Lung (tissue), 12 donors: ENCODE data around the gene ALDH7A1. TPM values are rescaled to one million over a fixed set of nuclear protein-coding genes. Genes with fewer than 3 reads are reported as not detected.

Source experiments
- ATAC-seq: fragments of 200-7000 bp; cut with Tn5 transposase; one replicate; pipeline ENCODE4 v1.9.1; 2020; ENCODE audit warnings: moderate number of reproducible peaks; ENCODE audit not compliant: insufficient read depth, low FRiP score
- DNase-seq, 3 donors: peaks; one replicate each; pipeline ENCODE4 v3.0.0-alpha.2; 2013 to 2017
- H3K27ac ChIP-seq, 2 donors: one replicate each; pipeline ENCODE4 v1.5.1; 2013; ENCODE audit warnings: mild to moderate bottlenecking in 2 of 2, moderate library complexity in 2 of 2, control low read depth in 1 of 2, inconsistent platforms in 1 of 2, low read depth in 1 of 2, low read length in 1 of 2
- H3K27me3 ChIP-seq, 3 donors: one replicate each; pipeline ENCODE4 v1.5.1; 2013; ENCODE audit warnings: low read length in 2 of 3; ENCODE audit not compliant: control insufficient read depth in 3 of 3, insufficient read depth in 3 of 3
- H3K36me3 ChIP-seq, 4 donors: one replicate each; pipeline ENCODE4 v1.5.1; 2013; ENCODE audit warnings: low read length in 4 of 4, mild to moderate bottlenecking in 1 of 4, moderate library complexity in 1 of 4; ENCODE audit not compliant: control insufficient read depth in 4 of 4, insufficient read depth in 4 of 4
- H3K4me1 ChIP-seq, 5 donors: one replicate each; pipeline ENCODE4 v1.5.1; 2013; ENCODE audit warnings: low read length in 5 of 5, mild to moderate bottlenecking in 2 of 5, moderate library complexity in 1 of 5; ENCODE audit not compliant: control insufficient read depth in 5 of 5, insufficient read depth in 5 of 5
- H3K4me3 ChIP-seq: one replicate; pipeline ENCODE4 v1.5.1; 2013; ENCODE audit warnings: mild to moderate bottlenecking, control low read depth, moderate library complexity
- H3K9ac ChIP-seq, 2 donors: one replicate each; pipeline ENCODE4 v1.5.1; 2013; ENCODE audit warnings: low read length in 2 of 2, control low read depth in 1 of 2; ENCODE audit not compliant: insufficient read depth in 1 of 2
- H3K9me3 ChIP-seq, 4 donors: one replicate each; pipeline ENCODE4 v1.5.1; 2013; ENCODE audit warnings: low read length in 3 of 4, mild to moderate bottlenecking in 1 of 4, moderate library complexity in 1 of 4; ENCODE audit not compliant: control insufficient read depth in 4 of 4, insufficient read depth in 3 of 4
- WGBS, 2 donors: extraction: QIAGEN DNeasy Blood & Tissue Kit; methylation state at CpG; one replicate each; pipeline ENCODE4 v1.1.7; 2013; 5-methylcytosine and 5-hydroxymethylcytosine counted together
- polyA plus RNA-seq, 2 donors: library from polyadenylated mRNA; stranded (reverse); fragments of 200-250 nt; gene quantifications; one replicate each; pipeline ENCODE4 v1.2.1, GENCODE V29; 2013
- total RNA-seq, 2 donors: library from RNA; depleted of rRNA in 1 of 2; stranded (reverse); fragments of >200 nt in 1 of 2; gene quantifications; one replicate each; pipeline ENCODE4 v1.2.1, GENCODE V29; 2014 to 2021
- TF ChIP-seq, protein P1 (sequence below): IDR thresholded peaks from 2 replicates; pipeline ENCODE4 v1.5.1; 2012; ENCODE audit warnings: mild to moderate bottlenecking; ENCODE audit errors: control extremely low read depth, extremely low read depth
- donor health status: control.
- donor health status: control.
- donor health status: Bipolar disorder and iron deficiency.
- donor health status: healthy.
- donor health status: DM: yes; HTN: yes; CAD: no.

ALDH7A1 gene
- total and polyA plus RNA-seq, 4 donors, result 17.4 to 66.0 (median 38.1) TPM

DNA sequence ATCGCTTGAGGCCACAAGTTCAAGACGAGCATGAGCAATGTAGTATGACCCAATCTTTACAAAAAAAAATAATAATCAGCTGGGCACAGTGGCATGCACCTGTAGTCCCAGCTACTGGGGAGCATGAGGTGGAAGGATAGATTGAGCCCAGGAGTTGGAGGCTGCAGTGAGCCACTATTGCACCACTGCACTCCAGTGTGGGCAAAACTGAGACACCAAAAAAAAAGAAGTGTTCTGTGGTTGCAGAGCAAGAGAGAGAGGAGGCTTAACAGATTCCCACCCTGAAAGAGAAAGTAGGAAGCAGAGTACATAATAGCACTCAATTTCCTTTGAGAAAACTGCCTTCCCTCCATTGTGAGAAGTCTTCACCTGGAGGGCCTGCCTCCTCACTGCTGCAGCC is 52.6 kb downstream of the ALDH7A1 start:
- ATAC-seq (no peak), DNase-seq (no peak)
- WGBS, 2 donors, result 57 to 60% methylated on average over 2 of the region's 2 CpGs
- no peaks in the 10 kb centered on the region for H3K9me3 ChIP-seq
- no peak overlapping the region for H3K4me3 ChIP-seq
- H3K36me3 ChIP-seq, result peaks cover 7 to 11% (median 9%) of the 10 kb centered on the region in 4 donors
- TF ChIP-seq, protein P1, sequence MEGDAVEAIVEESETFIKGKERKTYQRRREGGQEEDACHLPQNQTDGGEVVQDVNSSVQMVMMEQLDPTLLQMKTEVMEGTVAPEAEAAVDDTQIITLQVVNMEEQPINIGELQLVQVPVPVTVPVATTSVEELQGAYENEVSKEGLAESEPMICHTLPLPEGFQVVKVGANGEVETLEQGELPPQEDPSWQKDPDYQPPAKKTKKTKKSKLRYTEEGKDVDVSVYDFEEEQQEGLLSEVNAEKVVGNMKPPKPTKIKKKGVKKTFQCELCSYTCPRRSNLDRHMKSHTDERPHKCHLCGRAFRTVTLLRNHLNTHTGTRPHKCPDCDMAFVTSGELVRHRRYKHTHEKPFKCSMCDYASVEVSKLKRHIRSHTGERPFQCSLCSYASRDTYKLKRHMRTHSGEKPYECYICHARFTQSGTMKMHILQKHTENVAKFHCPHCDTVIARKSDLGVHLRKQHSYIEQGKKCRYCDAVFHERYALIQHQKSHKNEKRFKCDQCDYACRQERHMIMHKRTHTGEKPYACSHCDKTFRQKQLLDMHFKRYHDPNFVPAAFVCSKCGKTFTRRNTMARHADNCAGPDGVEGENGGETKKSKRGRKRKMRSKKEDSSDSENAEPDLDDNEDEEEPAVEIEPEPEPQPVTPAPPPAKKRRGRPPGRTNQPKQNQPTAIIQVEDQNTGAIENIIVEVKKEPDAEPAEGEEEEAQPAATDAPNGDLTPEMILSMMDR, result no peak
- no peaks in the 10 kb centered on the region for H3K27me3 ChIP-seq
- no peak overlapping the region for H3K27ac ChIP-seq
- H3K4me1 ChIP-seq, result peaks cover 0 to 8% (median 0%) of the 10 kb centered on the region in 5 donors
- H3K9ac ChIP-seq, result no peak overlapping the region

DNA sequence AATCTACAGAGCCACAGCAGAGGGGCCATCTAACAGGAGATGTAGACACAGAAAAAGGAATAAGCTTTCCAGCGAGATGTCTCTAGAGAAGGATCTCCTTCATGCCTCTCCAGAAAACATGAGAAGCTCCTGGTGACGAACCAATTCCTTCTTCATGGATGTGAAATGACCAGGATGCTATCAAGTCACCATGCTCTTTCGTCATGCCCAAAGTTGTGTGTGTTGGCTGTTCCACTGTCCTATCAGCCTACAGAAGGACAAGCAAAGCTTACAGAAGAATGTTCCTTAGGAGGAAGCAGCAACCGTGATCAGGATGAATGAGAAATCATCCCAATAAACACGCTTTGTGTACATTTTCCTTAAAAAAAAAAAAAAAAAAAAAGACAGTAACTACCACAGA is 54.4 kb downstream of the ALDH7A1 start:
- no peak overlapping the region for H3K27ac ChIP-seq
- 77 to 87% methylated on average over 5 of the region's 5 CpGs for WGBS, 2 donors
- peaks cover 0 to 2% (median 0%) of the 10 kb centered on the region in 4 donors for H3K36me3 ChIP-seq
- H3K9ac ChIP-seq, result no peak overlapping the region
- H3K9me3 ChIP-seq, result no peaks in the 10 kb centered on the region
- no peak for ATAC-seq
- DNase-seq, result no peak
- H3K4me3 ChIP-seq, result no peak overlapping the region
- H3K4me1 ChIP-seq, result peaks cover 0 to 14% (median 0%) of the 10 kb centered on the region in 5 donors
- TF ChIP-seq, protein P1, result no peak
- H3K27me3 ChIP-seq, result no peaks in the 10 kb centered on the region

DNA sequence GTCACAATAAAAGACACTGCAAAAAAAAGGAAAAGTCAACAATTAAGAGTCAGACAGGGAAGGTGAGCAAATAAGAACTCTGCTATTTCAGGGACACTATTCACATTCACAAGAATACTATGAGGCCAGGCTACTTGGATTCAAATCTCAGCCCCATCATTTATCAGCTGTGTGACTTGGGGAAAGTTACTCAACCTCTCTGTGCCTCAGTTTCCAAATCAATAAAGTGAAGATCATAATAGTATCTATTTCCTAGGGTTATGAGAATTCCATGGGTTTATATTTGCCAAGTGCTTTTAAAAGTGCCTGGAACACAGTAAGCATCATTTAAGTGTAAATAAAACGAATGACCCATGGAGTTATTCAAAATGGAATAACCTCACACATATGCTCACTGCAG is 56.4 kb downstream of the ALDH7A1 start:
- no peak overlapping the region for H3K27ac ChIP-seq
- no peaks in the 10 kb centered on the region for H3K9me3 ChIP-seq
- whole genome bisulfite sequencing, 2 donors, result 53 to 63% methylated on average over 1 of the region's 1 CpG
- H3K4me1 ChIP-seq, result peaks cover 0 to 14% (median 0%) of the 10 kb centered on the region in 5 donors
- H3K4me3 ChIP-seq, result no peak overlapping the region
- H3K36me3 ChIP-seq, result no peaks in the 10 kb centered on the region
- DNase-seq (no peak), ATAC-seq (no peak)
- no peaks in the 10 kb centered on the region for H3K27me3 ChIP-seq
- peak overlapping the region in 1 of 2 donors; percentile 34 for H3K9ac ChIP-seq
- TF ChIP-seq, protein P1, result no peak

DNA sequence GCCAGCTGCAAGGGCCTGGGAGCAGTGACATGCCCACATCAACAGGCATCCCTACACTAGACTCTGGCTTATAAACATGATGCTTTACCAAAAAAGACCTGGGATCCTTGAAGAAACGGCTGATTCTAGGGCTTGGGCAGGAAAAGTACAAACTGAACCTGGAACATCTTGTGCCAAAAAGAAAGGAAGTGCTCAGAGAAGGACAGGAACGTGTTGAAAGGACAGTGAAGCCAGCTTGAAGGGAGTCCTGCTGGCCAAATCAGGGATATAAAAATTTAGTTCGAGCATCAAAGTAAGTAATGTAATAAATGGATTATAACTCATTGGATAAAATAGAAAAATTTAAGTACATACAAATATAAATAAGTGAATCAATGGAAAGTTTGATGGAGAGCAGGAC is 58.1 kb downstream of the ALDH7A1 start:
- Histone ChIP-seq H3K36me3 (no peaks in the 10 kb centered on the region), H3K9me3 (no peaks in the 10 kb centered on the region), H3K27ac (no peak overlapping the region), H3K4me1 (peaks cover 0 to 16% (median 0%) of the 10 kb centered on the region in 5 donors), H3K9ac (peak overlapping the region in 1 of 2 donors; percentile 51), H3K4me3 (no peak overlapping the region), H3K27me3 (no peaks in the 10 kb centered on the region)
- DNase-seq, result peak in 1 of 3 donors; percentile 50
- ATAC-seq, result no peak
- TF ChIP-seq, protein P1, result no peak
- WGBS, 2 donors, result 44 to 52% methylated on average over 3 of the region's 3 CpGs
